Activated gamma-delta T cell treated with anti-CD3 and anti-CD28 coated beads, Interleukin-2, amount 50 U/mL, for 16 hours (primary cell): ENCODE data around the gene RAB10.
"Not testable (repeated sequence)": the region's sequence is repeated elsewhere in the genome, so short reads cannot be mapped to it uniquely, and the experiment has no call there.

ENCODE experiments used
- DNase-seq: peaks from one replicate; pipeline ENCODE4 v3.0.0-alpha.2; 2020; ENCODE audit warnings: low read depth

Gene RAB10

GRCh38 chr2:26033818-26034636 lies at the start of gene RAB10:
Gene RAB10, plus strand, starts transcription at chr2:26034084. Its CDS starts 525 bp downstream, at chr2:26034609.
- peak; percentile 98 for DNase-seq

GRCh38 chr2:25988134-25988533 lies 45.8 kb upstream of the RAB10 start:
- no peak for DNase-seq

GRCh38 chr2:25989154-25989553 lies 44.7 kb upstream of the RAB10 start:
- no peak for DNase-seq

- no peak for DNase-seq
Observed at GRCh38 chr2:25991965-25992364, 41.9 kb upstream of the RAB10 start.

- no peak for DNase-seq
Observed at GRCh38 chr2:25992556-25992955, 41.3 kb upstream of the RAB10 start.

GRCh38 chr2:25993049-25993448 lies 40.8 kb upstream of the RAB10 start:
- no peak for DNase-seq

- DNase-seq: no peak
Observed at GRCh38 chr2:25994509-25994908, 39.4 kb upstream of the RAB10 start.

GRCh38 chr2:25996844-25997243 lies 37.0 kb upstream of the RAB10 start:
- no peak for DNase-seq

- DNase-seq: not testable (repeated sequence)
Observed at GRCh38 chr2:25998816-25999383, 35.0 kb upstream of the RAB10 start.

GRCh38 chr2:25999406-25999805 lies 34.5 kb upstream of the RAB10 start:
- DNase-seq: not testable (repeated sequence)

GRCh38 chr2:26000561-26001082 lies 33.3 kb upstream of the RAB10 start:
- DNase-seq: no peak

- no peak for DNase-seq
Observed at GRCh38 chr2:26001743-26002351, 32.0 kb upstream of the RAB10 start.

GRCh38 chr2:26002632-26003310 lies 31.1 kb upstream of the RAB10 start:
- no peak for DNase-seq

GRCh38 chr2:26008095-26008494 lies 25.8 kb upstream of the RAB10 start:
- no peak for DNase-seq

GRCh38 chr2:26008851-26009566 lies 24.9 kb upstream of the RAB10 start:
- no peak for DNase-seq

- DNase-seq: no peak
Observed at GRCh38 chr2:26009567-26009963, 24.3 kb upstream of the RAB10 start.

- DNase-seq: no peak
Observed at GRCh38 chr2:26010943-26011342, 22.9 kb upstream of the RAB10 start.

- DNase-seq: no peak
Observed at GRCh38 chr2:26011609-26011989, 22.3 kb upstream of the RAB10 start.

- DNase-seq: no peak
Observed at GRCh38 chr2:26011990-26012856, 21.7 kb upstream of the RAB10 start.

GRCh38 chr2:26013668-26014067 lies 20.2 kb upstream of the RAB10 start:
- no peak for DNase-seq
